HepG2 (cell line): ENCODE results near the gene ZSWIM5. TPM values are rescaled to one million over a fixed set of nuclear protein-coding genes. Genes with fewer than 3 reads are reported as not detected.

ENCODE experiments used
- ATAC-seq: fragments of 200-7000 bp; cut with Tn5 transposase; 3 replicates; pipeline ENCODE4 v1.9.1; 2020; ENCODE audit warnings: mild to moderate bottlenecking, moderate library complexity
- BruUV-seq: library from RNA; stranded (reverse); fragments of 400-500 nt; replicated peaks from 2 replicates; lab custom pipeline; 2021; lab: Mats Ljungman, UMichigan
- CTCF ChIA-PET: fragments of 300-600 bp; formaldehyde crosslinking; extraction: SDS; loops from one replicate; lab custom pipeline; 2021; ENCODE audit warnings: low total read pairs, inconsistent platforms, low intra/inter-chr PET ratio; lab: Yijun Ruan, JAX
- POLR2A ChIA-PET: fragments of 350-600 bp; sonication (Branson Sonifier 250); formaldehyde crosslinking; loops from one replicate; lab custom pipeline; 2020; ENCODE audit warnings: antibody characterized with exemption, inconsistent platforms; lab: Yijun Ruan, JAX
- DNase-seq: peaks from one replicate; pipeline ENCODE4 v3.0.0-alpha.2; 2015; ENCODE audit warnings: low spot score
- FAIRE-seq: peaks from 3 replicates; lab custom pipeline; 2011; peaks lifted over from hg19 to GRCh38; lab: Jason Lieb, UNC
- H2AFZ ChIP-seq: one replicate; pipeline ENCODE4 v1.6.1; 2011; ENCODE audit warnings: low read length, inconsistent platforms
- H3K27ac ChIP-seq: fragments of 300-600 bp; 3 replicates; pipeline ENCODE4 v1.8.0; 2011; ENCODE audit warnings: mixed run types, mild to moderate bottlenecking, mixed read lengths, low read length, inconsistent platforms; ENCODE audit not compliant: insufficient read depth; ENCODE audit errors: extremely low read length
- H3K27me3 ChIP-seq, 2 experiments: fragments of 200-600 bp in 1 of 2; 2 replicates in 1 of 2; 3 replicates in 1 of 2; pipeline versions ENCODE4 v1.6.0 to v1.8.0; 2011; ENCODE audit warnings: low read length in 2 of 2, mild to moderate bottlenecking in 2 of 2, moderate library complexity in 2 of 2, inconsistent platforms in 1 of 2; ENCODE audit not compliant: insufficient read depth in 2 of 2, control insufficient read depth in 1 of 2
- H3K36me3 ChIP-seq, 2 experiments: fragments of 200-600 bp in 1 of 2; replicated peaks in 1 of 2; 2 replicates in 1 of 2; 3 replicates in 1 of 2; pipeline versions ENCODE4 v1.5.1 to v1.8.0; 2011; ENCODE audit warnings: low read length in 2 of 2, inconsistent platforms in 1 of 2; ENCODE audit not compliant: insufficient read depth in 2 of 2, control insufficient read depth in 1 of 2
- H3K4me1 ChIP-seq: 2 replicates; pipeline ENCODE4 v1.5.1; 2012; ENCODE audit warnings: low read length, inconsistent platforms; ENCODE audit not compliant: insufficient read depth
- H3K4me2 ChIP-seq: 2 replicates; pipeline ENCODE4 v1.6.0; 2011; ENCODE audit warnings: low read depth, low read length, inconsistent platforms
- H3K4me3 ChIP-seq, 3 experiments: fragments of 200-600 bp in 1 of 3; sonication (generic), shearing (Covaris generic) in 1 of 3; replicated peaks in 1 of 3; 2 replicates each; pipeline ENCODE4 v1.5.1; 2011 to 2016; ENCODE audit warnings: low read length in 3 of 3, inconsistent platforms in 2 of 3, low read depth in 2 of 3, mild to moderate bottlenecking in 2 of 3, control low read depth in 1 of 3, mixed read lengths in 1 of 3; ENCODE audit not compliant: insufficient read depth in 1 of 3
- H3K79me2 ChIP-seq: one replicate; pipeline ENCODE4 v1.6.1; 2011; ENCODE audit warnings: low read length, inconsistent platforms; ENCODE audit not compliant: insufficient read depth
- H3K9ac ChIP-seq: 2 replicates; pipeline ENCODE4 v1.6.0; 2011; ENCODE audit warnings: mild to moderate bottlenecking, low read depth, low read length, inconsistent platforms; ENCODE audit not compliant: insufficient read depth
- H3K9me3 ChIP-seq: 2 replicates; pipeline ENCODE4 v1.5.1; 2012; ENCODE audit warnings: mild to moderate bottlenecking, low read length
- H4K20me1 ChIP-seq: 2 replicates; pipeline ENCODE4 v1.6.0; 2011; ENCODE audit warnings: inconsistent platforms, mild to moderate bottlenecking, low read length, moderate library complexity; ENCODE audit not compliant: insufficient read depth
- AGO2 ChIP-seq: fragments of 200-400 bp; formaldehyde crosslinking; optimal IDR thresholded peaks from 2 replicates; pipeline ENCODE3; 2017; ENCODE audit warnings: mild to moderate bottlenecking, low read depth, low read length, moderate library complexity
- ATF5 ChIP-seq: sonication (generic); formaldehyde crosslinking; IDR thresholded peaks from 2 replicates; pipeline ENCODE4 v1.4.0; 2020; ENCODE audit warnings: mild to moderate bottlenecking, low read depth, missing genetic modification reagents
- GPBP1L1 ChIP-seq: sonication (generic); formaldehyde crosslinking; IDR thresholded peaks from 2 replicates; pipeline ENCODE4 v1.5.0; 2020; ENCODE audit warnings: mild to moderate bottlenecking, missing genetic modification reagents
- HOXA9 ChIP-seq: sonication (generic); formaldehyde crosslinking; IDR thresholded peaks from 2 replicates; pipeline ENCODE4 v1.8.1; 2022; ENCODE audit warnings: missing genetic modification reagents, mild to moderate bottlenecking, moderate library complexity, borderline replicate concordance
- NFRKB ChIP-seq: fragments of 450-650 bp; IDR thresholded peaks from 2 replicates; pipeline ENCODE4 v1.6.1; 2017
- RFX3 ChIP-seq: IDR thresholded peaks from 2 replicates; pipeline ENCODE4 v1.6.1; 2016; ENCODE audit warnings: missing biosample characterization, missing genetic modification reagents
- SRF ChIP-seq: IDR thresholded peaks from 2 replicates; pipeline ENCODE4 v1.6.1; 2011; ENCODE audit warnings: mild to moderate bottlenecking, low read depth, low read length, moderate library complexity
- TFDP1 ChIP-seq: IDR thresholded peaks from 2 replicates; pipeline ENCODE4 v1.6.1; 2016; ENCODE audit warnings: missing compliant biosample characterization, missing genetic modification reagents, borderline replicate concordance
- XBP1 ChIP-seq: sonication (generic); formaldehyde crosslinking; IDR thresholded peaks from 2 replicates; pipeline ENCODE4 v1.5.0; 2020; ENCODE audit warnings: missing genetic modification reagents
- ZNF639 ChIP-seq: conservative IDR thresholded peaks from 2 replicates; pipeline ENCODE4 v1.6.1; 2018; ENCODE audit warnings: missing genetic modification reagents
- ZNF776 ChIP-seq: sonication (generic); formaldehyde crosslinking; IDR thresholded peaks from 2 replicates; pipeline ENCODE4 v1.4.0; 2020; ENCODE audit warnings: mild to moderate bottlenecking, missing genetic modification reagents
- ZSCAN29 ChIP-seq: sonication (generic); formaldehyde crosslinking; conservative IDR thresholded peaks from 2 replicates; pipeline ENCODE4 v1.4.0; 2020; ENCODE audit warnings: mild to moderate bottlenecking, missing genetic modification reagents
- WGBS: methylation state at CpG from one replicate; pipeline ENCODE4 v1.1.6; 2017; ENCODE audit warnings: low lambda C conversion rate; 5-methylcytosine and 5-hydroxymethylcytosine counted together
- in situ Hi-C: cut with HindIII; loops from 2 replicates; pipeline ENCODE4 v1.10.0; 2017; ENCODE audit warnings: low pct_unique_long_range_greater_than_20kb; ENCODE audit not compliant: extremely low pct_ligation_motif_present
- intact Hi-C: fragments of 100-400 bp; cut with micrococcal nuclease; formaldehyde crosslinking; loops from one replicate; pipeline ENCODE4 v1.10.0; 2022; ENCODE audit not compliant: unreplicated experiment
- polyA plus RNA-seq, 8 experiments: library from polyadenylated mRNA; depleted of rRNA in 3 of 8; stranded (reverse) in 7 of 8; unstranded in 1 of 8; fragments of >200 nt; fragmentation: Illumina TruSeq in 4 of 8; extraction: Trizol in 4 of 8; gene quantifications; 2 replicates each; pipeline versions ENCODE4 v1.2.1 to v1.2.3, GENCODE V29; 2011 to 2016; ENCODE audit warnings: low read depth in 4 of 8, missing spikeins in 1 of 8, mixed read lengths in 1 of 8; ENCODE audit not compliant: insufficient read depth in 1 of 8
- total RNA-seq, 5 experiments: library from RNA; depleted of rRNA; stranded (reverse); fragments of >200 nt; fragmentation: Illumina TruSeq; extraction: Trizol; gene quantifications; 2 replicates each; pipeline ENCODE4 v1.2.3, GENCODE V29; 2016; ENCODE audit warnings: low read depth in 1 of 5
- TF ChIP-seq, protein P1 (sequence below): IDR thresholded peaks from 2 replicates; pipeline ENCODE4 v1.6.1; 2016; ENCODE audit warnings: low read depth
- TF ChIP-seq, protein P2 (sequence below): sonication (generic); formaldehyde crosslinking; IDR thresholded peaks from 2 replicates; pipeline ENCODE4 v1.4.0; 2020; ENCODE audit warnings: mild to moderate bottlenecking, missing genetic modification reagents

The ZSWIM5 gene
- total and polyA plus RNA-seq, 2 of the 13 experiments (the other 11 are each of a cell fraction or from before 2014, with no cell fraction given), result 11.0 to 20.6 TPM

DNA sequence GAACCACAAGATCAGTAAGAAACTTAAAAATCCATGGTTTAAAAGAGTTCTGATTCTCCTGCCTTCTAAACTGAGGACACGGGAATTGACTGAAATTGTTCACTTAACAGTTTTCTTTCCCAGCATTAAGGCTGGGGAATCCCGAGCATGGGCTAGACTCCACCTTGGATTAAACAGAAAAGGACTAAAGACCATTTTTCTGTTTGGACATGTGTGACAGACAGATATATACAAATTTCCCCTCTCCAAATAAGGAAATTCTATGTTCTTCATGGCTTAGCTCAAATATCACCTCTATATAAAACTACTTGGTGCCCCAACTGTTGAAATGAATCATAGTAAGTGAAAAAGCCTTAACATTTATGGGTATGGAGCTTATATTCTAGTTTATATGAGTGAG lies 109.3 kb downstream of the ZSWIM5 start:
- POLR2A ChIA-PET, result interaction anchor here (1.1 kb wide), 1 partner anchor 297 kb away, joined by 3 read pairs; the partner anchor contains the start of gene PLK3
- Histone ChIP-seq H3K27ac (peak overlapping the region; percentile 56), H3K4me3 (no peak overlapping the region), H3K4me1 (peaks cover 54% of the 10 kb centered on the region), H3K36me3 (no peaks in the 10 kb centered on the region), H3K4me2 (peak overlapping the region; percentile 23), H3K79me2 (peaks cover 15% of the 10 kb centered on the region), H3K9ac (peak overlapping the region; percentile 30; the same call in 1 of the 2 replicates), H3K9me3 (no peaks in the 10 kb centered on the region), H3K27me3 (no peaks in the 10 kb centered on the region), H4K20me1 (no peaks in the 10 kb centered on the region), H2AFZ (no peak overlapping the region)
- WGBS, result 15% methylated on average over 2 of the region's 2 CpGs
- intact Hi-C loops, result no loop called here
- peak; percentile 21 for DNase-seq
- peak; percentile 73 for ATAC-seq
- no TSS peak for BruUV-seq
- in situ Hi-C loops, result no loop called here
- CTCF ChIA-PET, result no interaction called here
- FAIRE-seq, result no peak
- TF ChIP-seq, protein P1, sequence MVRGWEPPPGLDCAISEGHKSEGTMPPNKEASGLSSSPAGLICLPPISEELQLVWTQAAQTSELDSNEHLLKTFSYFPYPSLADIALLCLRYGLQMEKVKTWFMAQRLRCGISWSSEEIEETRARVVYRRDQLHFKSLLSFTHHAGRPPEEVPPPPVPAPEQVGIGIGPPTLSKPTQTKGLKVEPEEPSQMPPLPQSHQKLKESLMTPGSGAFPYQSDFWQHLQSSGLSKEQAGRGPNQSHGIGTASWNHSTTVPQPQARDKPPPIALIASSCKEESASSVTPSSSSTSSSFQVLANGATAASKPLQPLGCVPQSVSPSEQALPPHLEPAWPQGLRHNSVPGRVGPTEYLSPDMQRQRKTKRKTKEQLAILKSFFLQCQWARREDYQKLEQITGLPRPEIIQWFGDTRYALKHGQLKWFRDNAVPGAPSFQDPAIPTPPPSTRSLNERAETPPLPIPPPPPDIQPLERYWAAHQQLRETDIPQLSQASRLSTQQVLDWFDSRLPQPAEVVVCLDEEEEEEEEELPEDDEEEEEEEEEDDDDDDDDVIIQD (CRISPR knock-in tag), result peak; percentile 35; the same call in 1 of the 2 replicates
- TF ChIP-seq ZNF776 (CRISPR knock-in tag) (no peak), AGO2 (no peak), NFRKB (no peak), HOXA9 (CRISPR knock-in tag) (no peak), ZSCAN29 (CRISPR knock-in tag) (no peak), XBP1 (CRISPR knock-in tag) (no peak), TFDP1 (CRISPR knock-in tag) (no peak), GPBP1L1 (CRISPR knock-in tag) (no peak), ZNF639 (CRISPR knock-in tag) (no peak), SRF (peak; percentile 67; the same call in 1 of the 2 replicates), ATF5 (CRISPR knock-in tag) (no peak), RFX3 (CRISPR knock-in tag) (no peak)
- TF ChIP-seq, protein P2, sequence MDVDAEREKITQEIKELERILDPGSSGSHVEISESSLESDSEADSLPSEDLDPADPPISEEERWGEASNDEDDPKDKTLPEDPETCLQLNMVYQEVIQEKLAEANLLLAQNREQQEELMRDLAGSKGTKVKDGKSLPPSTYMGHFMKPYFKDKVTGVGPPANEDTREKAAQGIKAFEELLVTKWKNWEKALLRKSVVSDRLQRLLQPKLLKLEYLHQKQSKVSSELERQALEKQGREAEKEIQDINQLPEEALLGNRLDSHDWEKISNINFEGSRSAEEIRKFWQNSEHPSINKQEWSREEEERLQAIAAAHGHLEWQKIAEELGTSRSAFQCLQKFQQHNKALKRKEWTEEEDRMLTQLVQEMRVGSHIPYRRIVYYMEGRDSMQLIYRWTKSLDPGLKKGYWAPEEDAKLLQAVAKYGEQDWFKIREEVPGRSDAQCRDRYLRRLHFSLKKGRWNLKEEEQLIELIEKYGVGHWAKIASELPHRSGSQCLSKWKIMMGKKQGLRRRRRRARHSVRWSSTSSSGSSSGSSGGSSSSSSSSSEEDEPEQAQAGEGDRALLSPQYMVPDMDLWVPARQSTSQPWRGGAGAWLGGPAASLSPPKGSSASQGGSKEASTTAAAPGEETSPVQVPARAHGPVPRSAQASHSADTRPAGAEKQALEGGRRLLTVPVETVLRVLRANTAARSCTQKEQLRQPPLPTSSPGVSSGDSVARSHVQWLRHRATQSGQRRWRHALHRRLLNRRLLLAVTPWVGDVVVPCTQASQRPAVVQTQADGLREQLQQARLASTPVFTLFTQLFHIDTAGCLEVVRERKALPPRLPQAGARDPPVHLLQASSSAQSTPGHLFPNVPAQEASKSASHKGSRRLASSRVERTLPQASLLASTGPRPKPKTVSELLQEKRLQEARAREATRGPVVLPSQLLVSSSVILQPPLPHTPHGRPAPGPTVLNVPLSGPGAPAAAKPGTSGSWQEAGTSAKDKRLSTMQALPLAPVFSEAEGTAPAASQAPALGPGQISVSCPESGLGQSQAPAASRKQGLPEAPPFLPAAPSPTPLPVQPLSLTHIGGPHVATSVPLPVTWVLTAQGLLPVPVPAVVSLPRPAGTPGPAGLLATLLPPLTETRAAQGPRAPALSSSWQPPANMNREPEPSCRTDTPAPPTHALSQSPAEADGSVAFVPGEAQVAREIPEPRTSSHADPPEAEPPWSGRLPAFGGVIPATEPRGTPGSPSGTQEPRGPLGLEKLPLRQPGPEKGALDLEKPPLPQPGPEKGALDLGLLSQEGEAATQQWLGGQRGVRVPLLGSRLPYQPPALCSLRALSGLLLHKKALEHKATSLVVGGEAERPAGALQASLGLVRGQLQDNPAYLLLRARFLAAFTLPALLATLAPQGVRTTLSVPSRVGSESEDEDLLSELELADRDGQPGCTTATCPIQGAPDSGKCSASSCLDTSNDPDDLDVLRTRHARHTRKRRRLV (CRISPR knock-in tag), result no peak
